HG03571 (cell line): ENCODE results near the gene SCD5.

Experiments used
- ATAC-seq: cut with Tn5 transposase; IDR thresholded peaks from one replicate; pipeline ENCODE4 v1.9.1; 2021; ENCODE audit not compliant: unreplicated experiment

Gene SCD5

GRCh38 chr4:82797405-82798111 lies 1.0 kb downstream of the SCD5 start:
- no peak for ATAC-seq

- ATAC-seq: no peak
These were observed 1.6 kb downstream of the SCD5 start for GRCh38 chr4:82797040-82797404.

GRCh38 chr4:82792912-82793649 lies 5.5 kb downstream of the SCD5 start:
- ATAC-seq: no peak

GRCh38 chr4:82791179-82791578 lies 7.4 kb downstream of the SCD5 start:
- ATAC-seq: no peak

GRCh38 chr4:82790060-82790660 lies 8.4 kb downstream of the SCD5 start:
- no peak for ATAC-seq

- no peak for ATAC-seq
These were observed 9.4 kb downstream of the SCD5 start for GRCh38 chr4:82789025-82789776.

- no peak for ATAC-seq
These were observed 11.3 kb downstream of the SCD5 start for GRCh38 chr4:82787342-82787741.

GRCh38 chr4:82786828-82787227 lies 11.8 kb downstream of the SCD5 start:
- ATAC-seq: no peak

- ATAC-seq: no peak
These were observed 12.8 kb downstream of the SCD5 start for GRCh38 chr4:82785611-82786400.

GRCh38 chr4:82784681-82785610 lies 13.7 kb downstream of the SCD5 start:
- no peak for ATAC-seq

- ATAC-seq: no peak
These were observed 15.8 kb downstream of the SCD5 start for GRCh38 chr4:82782626-82783345.

GRCh38 chr4:82780752-82781231 lies 17.8 kb downstream of the SCD5 start:
- ATAC-seq: no peak

GRCh38 chr4:82780170-82780751 lies 18.3 kb downstream of the SCD5 start:
- ATAC-seq: no peak

- ATAC-seq: no peak
These were observed 19.6 kb downstream of the SCD5 start for GRCh38 chr4:82779032-82779431.

GRCh38 chr4:82777857-82778525 lies 20.6 kb downstream of the SCD5 start:
- ATAC-seq: no peak

- no peak for ATAC-seq
These were observed 21.6 kb downstream of the SCD5 start for GRCh38 chr4:82776925-82777542.

GRCh38 chr4:82775243-82775642 lies 23.4 kb downstream of the SCD5 start:
- ATAC-seq: no peak
